HT1080 (cell line): ENCODE measurements around the gene ARID1B. TPM values are rescaled to one million over a fixed set of nuclear protein-coding genes. Genes with fewer than 3 reads are reported as not detected.
A peak's percentile ranks its signal among the peaks of the same experiment; 100 is the strongest.
"Not testable (repeated sequence)": the region's sequence is repeated elsewhere in the genome, so short reads cannot be mapped to it uniquely, and the experiment has no call there.

ENCODE experiments used
- DNase-seq: peaks from one replicate; pipeline ENCODE4 v3.0.0-alpha.2; 2015; ENCODE audit warnings: low read depth
- total RNA-seq: library from RNA; depleted of rRNA; stranded (reverse); fragments of >200 nt; shearing (Covaris generic); gene quantifications from 2 replicates; pipeline ENCODE4 v1.2.3, GENCODE V29; 2014

The ARID1B gene
- total RNA-seq, 1 experiment from 2014 or later, result 11.2 TPM

GRCh38 chr6:156933201-156934068 lies 156.3 kb downstream of the ARID1B start:
- DNase-seq, result no peak

DNA sequence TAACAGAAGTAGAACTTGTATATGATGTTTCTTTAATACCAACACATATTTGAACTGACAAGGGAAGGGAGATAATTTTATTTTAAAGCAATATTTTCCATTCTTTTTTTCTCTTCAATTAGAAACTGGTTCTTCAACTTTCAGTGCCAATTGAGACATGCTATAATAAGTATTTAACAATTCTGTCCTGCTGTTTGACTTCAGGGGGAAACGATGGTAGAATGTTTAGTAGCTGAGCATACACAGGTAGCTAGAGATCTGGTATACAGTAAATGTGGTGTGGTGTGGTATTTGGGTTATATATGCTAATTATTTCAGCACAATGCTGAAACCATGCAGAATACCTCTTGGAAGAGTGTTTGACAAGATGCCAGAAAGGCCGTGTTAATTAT lies 156.9 kb downstream of the ARID1B start:
- no peak for DNase-seq

DNA sequence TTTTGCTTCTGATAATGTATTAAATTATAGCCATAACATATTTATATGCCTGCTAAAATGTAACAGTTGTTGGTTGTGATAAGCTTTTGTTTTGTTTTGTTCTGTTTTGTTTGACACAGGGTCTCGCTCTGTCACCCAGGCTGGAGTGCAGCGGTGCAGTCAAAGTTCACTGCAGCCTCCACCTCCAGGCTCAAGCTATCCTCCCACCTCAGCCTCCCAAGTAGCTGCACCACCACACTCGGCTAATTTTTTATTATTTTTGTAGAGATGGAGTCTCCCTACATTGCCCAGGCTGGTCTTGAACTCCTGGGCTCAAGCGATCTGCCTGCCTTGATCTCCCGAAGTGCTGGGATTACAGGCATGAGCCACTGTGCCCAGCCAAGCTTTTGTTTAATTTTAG lies 157.8 kb downstream of the ARID1B start:
- no peak for DNase-seq

- DNase-seq, result no peak
Measured at GRCh38 chr6:156938143-156938542, 161.0 kb downstream of the ARID1B start.

DNA sequence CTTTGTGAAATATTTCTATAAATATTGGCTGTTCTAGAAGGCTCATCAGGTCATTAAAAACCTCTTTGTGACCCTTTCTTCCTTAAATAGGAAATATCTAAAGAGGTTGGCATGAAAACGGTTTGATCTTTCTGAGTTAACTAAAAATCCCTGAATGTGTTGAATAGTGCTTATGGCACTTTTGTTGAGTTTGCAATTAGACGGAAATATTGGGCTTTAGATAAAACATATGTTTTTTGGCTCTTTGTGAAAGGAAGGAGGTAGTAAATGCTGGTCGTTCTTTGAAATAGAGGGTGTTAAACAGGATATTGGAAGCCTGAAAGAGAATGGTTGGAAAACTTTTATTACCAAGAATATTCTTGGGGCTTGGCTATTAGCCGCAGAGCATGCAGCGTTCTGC lies 163.0 kb downstream of the ARID1B start:
- no peak for DNase-seq

DNA sequence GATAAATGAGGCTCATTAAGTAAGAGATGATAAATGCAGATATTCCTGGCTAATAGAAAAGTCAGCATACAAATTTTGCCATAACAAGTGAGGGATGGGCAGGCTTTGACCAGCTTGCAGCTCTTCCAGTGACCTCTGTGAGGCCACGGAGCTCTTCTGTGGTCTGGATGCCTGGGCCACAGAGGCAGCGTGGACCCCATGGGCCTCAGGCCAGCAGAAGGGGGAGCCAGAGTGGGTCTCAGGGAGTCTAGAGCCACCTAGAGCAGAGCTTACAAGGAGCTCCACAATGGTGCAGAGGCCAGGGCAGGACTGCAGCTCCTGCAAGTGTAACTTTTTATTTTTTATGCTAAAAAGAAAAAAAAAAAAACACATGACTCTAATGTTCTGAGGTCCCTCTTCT lies 165.1 kb downstream of the ARID1B start:
- peak; percentile 31 for DNase-seq

DNA sequence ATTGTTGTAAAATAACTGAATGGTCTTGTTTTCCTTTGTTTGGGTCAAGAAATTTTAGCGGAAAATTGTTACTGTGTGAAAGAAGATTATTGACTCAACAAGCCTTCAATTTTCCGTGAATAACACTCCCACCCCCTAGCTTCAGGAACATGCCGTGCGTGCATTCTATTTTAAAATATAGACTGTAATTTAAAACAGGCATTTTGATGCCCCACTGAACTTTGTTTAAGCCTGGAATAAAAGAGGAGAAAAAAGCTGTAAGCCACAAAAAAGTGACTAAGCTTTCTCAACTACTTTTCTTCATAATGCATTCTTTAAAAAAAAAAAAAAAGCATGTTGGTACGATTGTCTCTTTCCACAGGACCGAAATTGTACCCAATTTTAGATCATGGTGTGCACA lies 166.0 kb downstream of the ARID1B start:
- no peak for DNase-seq

DNA sequence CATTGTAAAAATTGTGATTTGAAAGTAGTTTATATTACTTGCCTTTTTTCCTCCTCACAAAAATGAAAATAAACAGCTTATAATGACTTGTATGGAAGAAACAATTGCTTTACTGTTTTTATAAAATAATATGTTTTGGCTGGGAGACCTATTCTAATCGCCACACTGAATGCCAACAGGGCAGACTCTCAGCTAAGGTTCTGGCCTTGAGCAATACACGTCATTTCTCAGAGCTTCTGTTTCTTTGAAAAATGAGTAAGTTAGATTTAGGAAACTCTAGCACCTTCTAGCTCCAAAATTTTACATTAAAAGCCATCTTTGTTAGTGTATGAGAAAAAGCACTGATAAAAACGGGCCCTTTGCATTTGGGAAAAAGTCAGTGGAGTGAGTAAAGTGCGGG lies 166.6 kb downstream of the ARID1B start:
- no peak for DNase-seq

DNA sequence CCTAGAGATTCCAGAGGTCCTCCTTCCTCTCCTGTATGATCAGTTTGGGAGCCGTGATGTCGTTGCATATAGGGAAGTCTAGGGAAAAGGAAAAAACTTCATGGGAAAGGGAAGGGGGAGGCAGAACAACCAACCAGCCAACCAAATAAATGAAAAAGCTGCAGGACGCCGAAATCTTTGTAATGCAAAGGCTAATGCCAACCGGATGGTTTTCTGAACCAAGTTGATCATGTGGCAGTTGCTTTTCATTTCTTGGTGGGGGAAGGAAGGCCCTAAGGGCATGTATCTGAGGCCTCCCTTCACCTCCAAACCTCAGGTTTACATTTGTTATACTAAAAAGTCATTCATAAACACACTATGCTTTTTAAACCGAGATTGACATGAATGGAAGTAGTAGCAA lies 167.2 kb downstream of the ARID1B start:
- DNase-seq, result no peak

- DNase-seq, result not testable (repeated sequence)
Measured at GRCh38 chr6:156945789-156946172, 168.6 kb downstream of the ARID1B start.

- no peak for DNase-seq
Measured at GRCh38 chr6:156946370-156946936, 169.3 kb downstream of the ARID1B start.

DNA sequence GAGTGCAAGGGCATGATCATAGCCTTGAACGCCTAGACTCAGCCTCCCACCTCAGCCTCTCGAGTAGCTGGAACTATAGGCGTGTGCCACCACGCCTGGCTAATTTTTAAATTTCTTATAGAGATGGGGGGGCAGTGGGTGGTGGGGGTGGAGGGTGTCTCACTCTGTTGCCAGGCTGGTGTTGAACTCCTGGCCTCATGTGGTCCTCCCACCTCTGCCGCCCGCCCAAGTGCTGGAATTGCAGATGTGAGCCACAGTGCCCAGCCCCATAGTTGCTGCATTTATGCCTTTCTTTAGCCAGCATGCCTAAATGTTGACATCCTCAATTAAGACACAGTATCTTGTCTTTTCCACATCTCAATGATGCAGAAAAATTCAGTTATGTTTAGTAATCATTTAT lies 171.1 kb downstream of the ARID1B start:
- DNase-seq, result no peak

- DNase-seq, result peak; percentile 85
Measured at GRCh38 chr6:156948807-156949206, 171.6 kb downstream of the ARID1B start.

DNA sequence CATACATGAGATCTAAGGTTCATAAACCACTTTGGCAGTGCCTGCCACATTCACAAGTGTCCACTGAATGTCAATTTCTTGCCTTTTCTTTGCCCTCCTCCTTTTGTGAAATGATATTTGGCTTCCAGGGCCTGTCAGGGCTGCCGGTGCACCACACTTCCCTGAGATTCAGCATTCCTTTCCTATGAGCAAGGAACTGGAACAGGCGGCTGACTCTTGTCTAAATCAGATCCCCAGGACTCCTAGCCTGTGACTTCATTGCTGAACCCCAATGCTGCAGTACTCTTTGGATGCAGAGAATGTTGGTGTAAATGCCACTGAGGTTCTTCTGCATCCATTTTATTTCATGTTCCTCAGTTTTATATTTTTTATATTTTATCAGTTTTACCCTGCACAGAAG lies 172.2 kb downstream of the ARID1B start:
- peak; percentile 83 for DNase-seq

DNA sequence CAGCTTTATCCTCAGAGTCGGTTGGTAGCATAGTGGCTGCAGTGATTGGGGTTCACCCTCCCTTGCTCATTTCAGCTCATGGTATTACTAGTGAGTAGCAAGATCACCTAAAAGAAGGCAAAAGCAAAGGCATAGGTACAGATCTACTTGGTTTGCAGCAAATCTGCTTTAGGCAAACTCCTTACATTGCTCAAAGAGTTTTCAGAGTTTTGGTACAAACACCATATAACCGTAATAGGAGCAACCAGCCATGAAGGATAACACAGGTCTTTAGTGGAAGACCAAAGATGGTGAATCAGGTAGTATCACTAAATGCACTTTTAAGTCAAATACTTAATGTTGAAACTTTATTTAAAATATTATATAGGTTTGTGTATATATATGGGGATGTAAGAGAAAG lies 172.9 kb downstream of the ARID1B start:
- DNase-seq, result no peak

- no peak for DNase-seq
Measured at GRCh38 chr6:156950531-156950930, 173.4 kb downstream of the ARID1B start.

GRCh38 chr6:156952401-156952800 lies 175.2 kb downstream of the ARID1B start:
- DNase-seq, result no peak

GRCh38 chr6:156953127-156953478 lies 175.9 kb downstream of the ARID1B start:
- DNase-seq, result no peak

- DNase-seq, result peak; percentile 92
Measured at GRCh38 chr6:156953479-156954146, 176.4 kb downstream of the ARID1B start.

GRCh38 chr6:156954191-156954590 lies 177.0 kb downstream of the ARID1B start:
- no peak for DNase-seq

DNA sequence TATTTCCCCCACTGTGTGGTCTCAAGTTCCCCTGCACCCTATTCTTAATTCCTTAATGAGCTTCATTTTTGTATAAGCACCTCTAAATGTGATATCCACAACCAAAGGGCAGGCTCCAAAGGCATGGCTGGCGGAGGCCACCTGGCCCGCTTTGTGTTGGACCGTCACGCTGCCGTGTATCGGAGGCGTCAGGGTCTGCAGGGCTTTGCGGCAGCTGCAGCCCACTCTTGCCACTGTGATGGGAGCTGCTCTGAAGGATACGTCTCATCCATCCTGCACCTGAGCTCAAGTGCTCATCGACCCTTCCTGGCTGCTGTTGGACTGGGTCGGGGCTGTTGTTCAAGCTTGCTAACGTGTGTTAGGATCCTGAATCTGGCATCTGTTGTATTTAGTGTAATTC lies 177.6 kb downstream of the ARID1B start:
- DNase-seq, result no peak

- DNase-seq, result no peak
Measured at GRCh38 chr6:156955494-156956183, 178.5 kb downstream of the ARID1B start.
